DND-41 (cell line): Measurements from ENCODE around the gene IFRD1.

Source experiments
- ATAC-seq: fragments of 200-7000 bp; cut with Tn5 transposase; 3 replicates; pipeline ENCODE4 v1.9.1; 2021; ENCODE audit warnings: low read depth; ENCODE audit not compliant: insufficient read depth
- DNase-seq: peaks from one replicate; pipeline ENCODE4 v3.0.0-alpha.2; 2020
- H2AFZ ChIP-seq: 2 replicates; pipeline ENCODE4 v1.6.0; 2012; ENCODE audit warnings: low read depth, low read length
- H3K27ac ChIP-seq: 2 replicates; pipeline ENCODE4 v1.5.1; 2012; ENCODE audit warnings: low read length, inconsistent platforms
- H3K27me3 ChIP-seq: fragments of 200-600 bp; sonication (generic); 2 replicates; pipeline ENCODE4 v1.6.0; 2012; ENCODE audit warnings: low read length, mild to moderate bottlenecking, inconsistent platforms; ENCODE audit not compliant: insufficient read depth, poor library complexity
- H3K36me3 ChIP-seq: 2 replicates; pipeline ENCODE4 v1.5.1; 2012; ENCODE audit warnings: low read length, inconsistent platforms; ENCODE audit not compliant: insufficient read depth
- H3K4me1 ChIP-seq: 2 replicates; pipeline ENCODE4 v1.5.1; 2012; ENCODE audit warnings: mild to moderate bottlenecking, low read length; ENCODE audit not compliant: insufficient read depth
- H3K4me2 ChIP-seq: 2 replicates; pipeline ENCODE4 v1.6.0; 2012; ENCODE audit warnings: mild to moderate bottlenecking, moderate library complexity, low read length, inconsistent platforms; ENCODE audit not compliant: insufficient read depth
- H3K4me3 ChIP-seq, 2 experiments: fragments of 200-600 bp in 1 of 2; shearing (Covaris generic) in 1 of 2; 2 replicates each; pipeline ENCODE4 v1.5.1; 2012 to 2016; ENCODE audit warnings: inconsistent platforms in 2 of 2, low read length in 2 of 2, mild to moderate bottlenecking in 2 of 2, low read depth in 1 of 2, moderate library complexity in 1 of 2
- H3K79me2 ChIP-seq: 2 replicates; pipeline ENCODE4 v1.6.0; 2012; ENCODE audit warnings: low read length, inconsistent platforms; ENCODE audit not compliant: insufficient read depth
- H3K9ac ChIP-seq: 2 replicates; pipeline ENCODE4 v1.6.0; 2012; ENCODE audit warnings: low read depth, mild to moderate bottlenecking, inconsistent platforms, low read length, moderate library complexity
- H3K9me3 ChIP-seq: 2 replicates; pipeline ENCODE4 v1.5.1; 2012; ENCODE audit warnings: low read length, moderate library complexity, mild to moderate bottlenecking, inconsistent platforms; ENCODE audit not compliant: insufficient read depth, severe bottlenecking
- H4K20me1 ChIP-seq: 2 replicates; pipeline ENCODE4 v1.6.0; 2012; ENCODE audit warnings: low read length; ENCODE audit not compliant: insufficient read depth
- CTCF ChIP-seq: IDR thresholded peaks from 2 replicates; pipeline ENCODE4 v1.5.1; 2012; ENCODE audit warnings: borderline replicate concordance, low read length, moderate library complexity, mild to moderate bottlenecking; ENCODE audit not compliant: poor library complexity, severe bottlenecking; ENCODE audit errors: extremely low read depth
- EZH2 ChIP-seq: IDR thresholded peaks from 3 replicates; pipeline ENCODE4 v1.6.1; 2012; ENCODE audit warnings: borderline replicate concordance, low read depth, mild to moderate bottlenecking, moderate library complexity, low read length, inconsistent platforms; ENCODE audit not compliant: severe bottlenecking

Gene IFRD1

GRCh38 chr7:112501801-112502503 is 51.7 kb downstream of the IFRD1 start:
- peaks cover 2% of the 10 kb centered on the region for H3K27me3 ChIP-seq
- no peak for DNase-seq
- no peak for ATAC-seq
- no peak overlapping the region for H2AFZ ChIP-seq
- H3K4me2 ChIP-seq: no peak overlapping the region
- no peaks in the 10 kb centered on the region for H3K9me3 ChIP-seq
- H3K4me3 ChIP-seq: no peak overlapping the region
- no peaks in the 10 kb centered on the region for H3K79me2 ChIP-seq
- no peak overlapping the region for H3K27ac ChIP-seq
- no peaks in the 10 kb centered on the region for H4K20me1 ChIP-seq
- no peaks in the 10 kb centered on the region for H3K36me3 ChIP-seq
- no peak overlapping the region for H3K9ac ChIP-seq
- TF ChIP-seq EZH2 (no peak), CTCF (no peak)
- H3K4me1 ChIP-seq: no peaks in the 10 kb centered on the region

- H3K4me3 ChIP-seq: no peak overlapping the region
- no peaks in the 10 kb centered on the region for H3K79me2 ChIP-seq
- no peaks in the 10 kb centered on the region for H3K36me3 ChIP-seq
- no peaks in the 10 kb centered on the region for H3K9me3 ChIP-seq
- no peaks in the 10 kb centered on the region for H3K4me1 ChIP-seq
- H2AFZ ChIP-seq: no peak overlapping the region
- H4K20me1 ChIP-seq: no peaks in the 10 kb centered on the region
- DNase-seq (no peak), ATAC-seq (no peak)
- TF ChIP-seq CTCF (no peak), EZH2 (no peak)
- H3K9ac ChIP-seq: no peak overlapping the region
- no peak overlapping the region for H3K27ac ChIP-seq
- no peak overlapping the region for H3K4me2 ChIP-seq
- peaks cover 2% of the 10 kb centered on the region for H3K27me3 ChIP-seq
Observed at GRCh38 chr7:112502700-112503099, 52.4 kb downstream of the IFRD1 start.

GRCh38 chr7:112503361-112503972 is 53.2 kb downstream of the IFRD1 start:
- H3K27me3 ChIP-seq: no peaks in the 10 kb centered on the region
- H3K27ac ChIP-seq: no peak overlapping the region
- DNase-seq: no peak
- no peak overlapping the region for H3K4me2 ChIP-seq
- H3K9me3 ChIP-seq: no peaks in the 10 kb centered on the region
- ATAC-seq: no peak
- no peak overlapping the region for H2AFZ ChIP-seq
- no peaks in the 10 kb centered on the region for H4K20me1 ChIP-seq
- no peaks in the 10 kb centered on the region for H3K36me3 ChIP-seq
- H3K9ac ChIP-seq: no peak overlapping the region
- H3K4me3 ChIP-seq: no peak overlapping the region
- no peaks in the 10 kb centered on the region for H3K4me1 ChIP-seq
- no peak for TF ChIP-seq CTCF
- no peak for TF ChIP-seq EZH2
- H3K79me2 ChIP-seq: no peaks in the 10 kb centered on the region
